ENCODE measurements around the gene CRYGC. TPM values are rescaled to one million over a fixed set of nuclear protein-coding genes. Genes with fewer than 3 reads are reported as not detected.

Gene CRYGC
- total RNA-seq, 1 experiment from 2014 or later: not detected

DNA sequence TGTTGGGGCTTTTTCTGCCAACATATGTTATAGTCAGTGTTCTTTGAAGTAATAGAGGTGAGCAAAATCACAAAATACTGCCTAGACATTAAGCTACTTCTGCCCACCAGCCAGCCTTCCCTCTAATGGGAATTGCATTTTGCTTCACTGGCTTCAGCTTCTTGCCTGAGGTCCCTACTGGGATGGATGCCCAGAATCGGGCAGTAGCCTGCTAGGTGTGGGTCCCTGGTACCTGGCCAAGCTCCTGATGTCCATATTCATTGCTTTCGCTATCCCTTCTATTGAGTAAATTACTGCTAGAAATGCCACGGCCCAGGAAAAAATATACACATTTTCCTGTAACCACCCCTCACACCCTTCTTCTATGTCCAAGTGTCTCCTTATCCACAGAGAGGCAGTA is 32.3 kb downstream of the CRYGC start:
- DNase-seq (ENCODE audit: low read depth): no peak

DNA sequence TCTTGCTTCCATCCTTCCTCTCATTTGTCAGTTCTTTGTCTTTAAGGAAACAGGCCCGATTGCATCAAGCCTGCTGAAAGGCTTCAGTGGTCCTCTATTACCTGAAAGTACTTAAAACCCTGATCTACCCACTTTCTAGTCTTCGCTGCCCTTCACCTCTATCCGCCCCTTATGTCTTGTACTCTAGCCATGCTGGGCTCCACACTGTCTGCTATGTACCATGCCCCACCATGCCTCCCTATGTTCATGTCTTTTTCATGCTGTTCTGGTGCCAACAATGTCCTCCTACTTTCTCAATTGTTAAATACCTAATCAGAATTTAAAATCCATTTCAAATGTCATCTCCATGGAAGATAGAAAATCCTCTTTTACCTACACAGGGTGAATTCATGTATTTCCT is 33.5 kb downstream of the CRYGC start:
- DNase-seq (ENCODE audit: low read depth): no peak

DNA sequence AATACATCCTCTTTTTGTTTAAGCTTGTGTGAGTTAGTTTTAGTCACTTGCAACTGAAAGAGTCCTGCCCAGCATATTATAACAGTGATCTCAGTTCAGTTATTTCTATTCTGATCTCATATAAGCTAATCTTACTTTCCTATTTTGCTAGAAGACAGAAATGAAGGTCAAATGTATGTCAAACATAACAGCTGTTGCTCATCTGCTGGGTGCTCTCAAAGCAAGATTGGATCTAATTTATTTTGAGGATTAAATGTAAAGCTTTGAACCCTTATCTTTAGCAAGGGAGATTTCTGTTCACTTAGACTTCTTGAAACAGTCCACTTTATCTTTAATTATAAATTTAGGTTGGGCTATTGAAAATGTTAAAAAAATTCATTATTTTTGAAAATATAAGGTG is 36.5 kb downstream of the CRYGC start:
- no peak for DNase-seq (ENCODE audit: low read depth)

DNA sequence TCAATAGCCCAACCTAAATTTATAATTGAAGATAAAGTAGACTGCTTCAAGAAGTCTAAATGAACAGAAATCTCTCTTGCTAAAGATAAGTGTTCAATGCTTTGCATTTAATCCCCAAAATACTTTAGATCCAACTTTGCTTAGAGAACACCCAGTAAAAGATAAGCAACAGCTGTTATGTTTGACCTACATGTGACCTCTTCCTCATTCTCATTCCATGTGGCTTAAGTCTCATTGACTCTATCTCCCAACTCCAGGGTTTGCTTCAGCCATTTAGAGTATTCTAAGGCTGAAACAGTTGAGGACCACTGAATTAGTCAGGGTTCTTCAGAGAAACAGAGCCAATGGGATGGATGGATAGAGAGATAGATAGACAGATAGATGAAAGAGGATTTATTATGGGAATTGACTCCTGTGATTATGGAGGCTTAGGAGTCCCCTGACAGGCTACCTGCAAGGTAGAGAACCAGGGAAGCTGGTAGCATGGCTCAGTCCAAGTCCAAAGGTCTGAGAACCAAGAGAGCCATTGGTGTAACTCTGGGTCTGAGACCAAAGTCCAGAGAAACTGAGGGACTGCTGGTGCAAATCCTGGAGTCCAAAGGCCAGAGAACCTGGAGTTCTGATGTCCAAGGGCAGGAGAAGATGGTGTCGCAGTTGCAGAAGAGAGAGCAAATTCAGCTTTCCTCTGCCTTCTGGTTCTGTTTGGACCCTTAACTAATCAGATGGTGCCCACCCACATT is 37.4 kb downstream of the CRYGC start:
- no peak for DNase-seq (ENCODE audit: low read depth)

DNA sequence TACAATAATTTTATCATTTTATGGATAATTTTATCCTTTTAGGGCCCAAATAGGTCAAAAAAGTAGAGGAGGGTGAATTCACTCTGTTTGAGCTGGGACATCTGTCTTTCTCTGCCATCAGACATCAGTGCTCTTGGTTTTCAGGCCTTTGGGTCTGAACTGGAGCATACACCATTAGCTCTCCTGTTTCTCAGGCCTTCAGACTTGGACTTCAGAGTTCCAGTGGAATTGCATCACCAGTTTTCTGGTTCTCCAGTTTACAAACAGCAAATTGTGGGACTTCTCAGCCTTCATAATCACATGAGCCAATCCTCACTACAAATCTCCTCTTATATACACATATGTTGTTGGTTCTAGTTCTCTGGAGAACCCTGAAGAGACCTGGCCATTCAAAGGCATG is 39.2 kb downstream of the CRYGC start:
- DNase-seq (ENCODE audit: low read depth): no peak

DNA sequence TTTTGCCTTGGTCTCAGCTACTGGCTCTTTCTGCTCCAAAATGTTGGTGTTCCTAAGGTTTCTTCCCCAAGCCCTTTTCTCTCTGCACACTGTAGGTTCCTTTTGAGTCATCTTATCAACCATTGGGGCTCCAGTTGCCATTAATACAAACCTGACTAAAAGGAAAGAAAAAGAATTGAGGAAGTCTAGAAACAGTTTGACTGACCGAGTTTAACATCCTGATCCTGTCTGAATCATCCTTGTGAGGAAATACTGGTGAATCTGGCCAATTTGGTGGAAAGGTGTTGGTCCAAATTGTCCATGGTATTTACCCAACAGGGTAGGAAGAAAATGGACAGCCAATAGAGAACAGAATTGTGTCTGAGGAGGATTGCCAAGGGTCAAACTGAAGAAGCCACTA is 43.6 kb downstream of the CRYGC start:
- no peak for DNase-seq (ENCODE audit: low read depth)

DNA sequence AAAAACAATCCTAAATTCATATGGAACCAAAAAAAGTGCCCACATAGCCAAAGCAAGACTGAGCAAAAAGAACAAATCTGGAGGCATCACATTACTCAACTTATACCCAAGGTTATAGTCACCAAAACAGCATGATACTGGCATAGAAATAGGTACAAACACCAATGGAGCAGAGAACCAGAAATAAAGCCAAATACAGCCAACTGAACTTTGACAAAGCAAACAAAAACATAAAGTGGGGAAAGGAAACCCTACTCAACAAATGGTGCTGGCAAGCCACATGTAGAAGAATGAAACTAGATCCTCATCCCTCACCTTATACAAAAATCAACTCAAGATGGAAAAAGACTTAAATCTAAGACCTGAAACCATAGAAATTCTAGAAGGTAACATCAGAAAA is 45.8 kb downstream of the CRYGC start:
- DNase-seq (ENCODE audit: low read depth): no peak

Other genes starting within 250 kb of the CRYGC start
- gene PLEKHM3, start 104.3 kb downstream of the CRYGC start, total RNA-seq (2014; rRNA removed; shearing (Covaris generic)): 5.5 and 7.8 TPM in 2 replicates
- not detected in 2 replicates for gene CRYGD, start 5.3 kb downstream of the CRYGC start, total RNA-seq (2014; rRNA removed; shearing (Covaris generic))
- not detected in 2 replicates for gene CRYGB, start 16.3 kb upstream of the CRYGC start, total RNA-seq (2014; rRNA removed; shearing (Covaris generic))
- not detected in 2 replicates for gene CRYGA, start 33.8 kb upstream of the CRYGC start, total RNA-seq (2014; rRNA removed; shearing (Covaris generic))
- not detected in 2 replicates for gene C2orf80, start 60.2 kb upstream of the CRYGC start, total RNA-seq (2014; rRNA removed; shearing (Covaris generic))
- gene IDH1, start 125.2 kb upstream of the CRYGC start, total RNA-seq (2014; rRNA removed; shearing (Covaris generic)): 62.6 and 66.3 TPM in 2 replicates
- 12.6 and 16.2 TPM in 2 replicates for gene PIKFYVE, start 136.4 kb upstream of the CRYGC start, total RNA-seq (2014; rRNA removed; shearing (Covaris generic))

All from HT1080 (cell line).